ENCODE data around the gene FUZ.

Gene FUZ

DNA sequence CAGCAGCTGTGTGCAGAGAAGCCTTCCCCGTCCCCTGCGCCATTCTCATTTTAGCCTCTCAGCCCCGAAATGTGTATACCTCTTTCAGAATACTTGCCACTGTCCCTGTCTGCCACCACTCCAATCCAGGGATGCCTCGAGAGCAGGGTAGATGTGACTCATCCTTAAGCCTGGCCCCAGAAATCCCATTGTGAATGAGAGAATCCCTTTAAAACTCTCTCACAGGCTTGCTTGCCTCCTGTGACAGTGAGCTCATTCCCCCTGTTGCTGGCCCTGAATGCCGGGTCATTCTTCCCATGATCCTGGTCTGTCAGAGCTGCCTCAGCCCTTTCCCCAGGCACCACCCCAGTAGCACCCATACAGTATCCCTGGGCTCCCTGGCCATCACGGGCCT lies 36.7 kb downstream of the FUZ start:
- DNase-seq, result no peak

GRCh38 chr19:49775742-49776370 lies 37.2 kb downstream of the FUZ start:
- no peak for DNase-seq

GRCh38 chr19:49774969-49775368 lies 38.1 kb downstream of the FUZ start:
- DNase-seq, result no peak

DNA sequence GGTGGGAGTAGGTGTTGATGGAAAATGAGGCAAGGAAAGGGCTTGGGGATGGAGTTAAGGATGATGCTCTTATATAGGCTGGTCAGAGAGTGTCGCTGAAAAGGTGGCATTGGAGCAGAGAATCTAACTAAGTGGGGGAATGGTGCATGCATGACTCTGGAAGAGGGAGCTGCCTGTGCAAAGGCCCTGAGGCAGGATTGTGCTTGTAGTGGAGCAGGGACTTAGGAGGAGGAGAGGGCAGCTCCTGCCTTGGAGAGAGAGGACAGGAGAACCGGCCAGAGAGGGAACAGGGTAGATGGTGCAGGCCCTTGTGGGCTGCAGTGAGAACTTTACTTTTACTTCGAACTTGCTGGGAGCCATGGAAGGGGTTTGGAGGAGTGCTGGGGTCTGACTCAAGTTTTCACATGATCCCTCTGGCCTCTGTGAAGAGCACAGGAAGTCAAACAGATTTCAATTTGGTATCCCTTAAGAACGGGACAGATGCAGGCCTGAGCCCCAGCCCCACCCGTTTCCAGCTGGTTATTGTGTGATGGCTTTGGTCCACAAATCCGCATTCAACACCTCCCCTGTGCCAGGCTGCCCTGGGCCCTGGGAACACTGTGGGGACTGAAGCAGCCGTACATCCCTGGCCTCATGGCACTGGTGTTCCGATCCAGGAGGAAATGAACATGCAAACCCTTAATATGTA lies 39.3 kb downstream of the FUZ start:
- no peak for DNase-seq

GRCh38 chr19:49772850-49773432 lies 40.2 kb downstream of the FUZ start:
- DNase-seq, result no peak

DNA sequence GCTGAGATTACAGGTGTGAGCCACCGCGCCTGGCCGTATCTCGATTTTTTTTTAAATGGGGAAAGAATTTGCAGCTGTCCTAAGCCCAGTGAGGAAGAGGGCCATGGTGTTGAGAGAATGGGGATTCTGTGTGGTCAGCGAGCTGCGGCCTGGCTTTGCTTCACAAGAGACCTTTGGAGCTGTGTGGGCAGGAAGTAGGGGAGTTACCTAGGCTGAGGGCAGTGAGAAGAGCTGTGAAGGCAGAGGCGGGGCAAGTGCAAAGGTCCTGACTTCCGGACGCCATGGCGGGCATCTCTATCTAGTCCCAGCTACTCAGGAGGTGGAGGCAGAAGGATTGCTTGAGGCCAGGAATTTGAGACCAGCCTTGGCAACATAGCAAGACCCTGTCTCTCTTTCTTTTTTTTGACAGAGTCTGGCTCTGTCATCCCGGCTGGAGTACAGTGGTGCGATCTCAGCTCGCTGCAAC lies 41.4 kb downstream of the FUZ start:
- no peak for DNase-seq

GRCh38 chr19:49770529-49770928 lies 42.6 kb downstream of the FUZ start:
- DNase-seq, result no peak

GRCh38 chr19:49767967-49768581 lies 45.0 kb downstream of the FUZ start:
- no peak for DNase-seq

DNA sequence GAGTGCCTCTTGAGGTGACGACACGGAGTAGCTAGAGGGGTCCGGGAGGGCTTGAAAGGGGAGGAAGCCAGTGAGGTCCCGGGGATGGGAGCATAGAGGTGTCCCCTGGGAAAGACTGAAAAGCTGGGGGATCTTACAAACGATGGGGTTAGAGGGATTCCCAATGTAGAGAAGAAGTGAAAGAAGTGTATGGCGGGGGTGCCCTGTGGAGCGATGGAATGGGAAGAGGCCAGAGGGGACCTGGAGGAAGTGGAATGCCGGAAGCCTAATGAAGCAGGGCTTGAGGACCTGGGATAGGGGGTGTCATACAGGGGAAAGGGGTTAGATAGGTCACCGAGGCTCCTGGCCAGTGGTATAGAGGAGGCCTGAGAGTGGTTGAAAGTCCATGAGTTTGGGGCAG lies 45.7 kb downstream of the FUZ start:
- DNase-seq, result no peak

DNA sequence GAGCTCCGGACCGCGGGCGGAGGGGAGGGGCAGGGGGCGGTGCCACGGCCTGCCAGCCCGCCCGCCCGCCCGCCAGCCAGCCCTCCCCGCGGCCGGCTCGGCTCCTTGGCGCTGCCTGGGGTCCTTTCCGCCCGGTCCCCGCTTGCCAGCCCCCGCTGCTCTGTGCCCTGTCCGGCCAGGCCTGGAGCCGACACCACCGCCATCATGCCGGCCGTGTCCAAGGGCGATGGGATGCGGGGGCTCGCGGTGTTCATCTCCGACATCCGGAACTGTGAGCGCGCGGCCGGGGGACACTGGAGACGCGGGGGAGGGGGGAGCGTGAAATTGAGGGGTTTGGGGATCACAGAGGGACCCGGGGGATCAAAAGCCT lies 46.2 kb downstream of the FUZ start, which contains the start of gene AP2A1:
Gene AP2A1 (plus strand): TSS at position 72 of the 370 bp plus-strand sequence. CDS start 133 bp downstream, at position 205.
- DNase-seq, result no peak

GRCh38 chr19:49766007-49766929 lies 46.8 kb downstream of the FUZ start:
- DNase-seq, result peak; percentile 100

- DNase-seq, result no peak
Measured at GRCh38 chr19:49764341-49764740, 48.8 kb downstream of the FUZ start.

- DNase-seq, result no peak
Measured at GRCh38 chr19:49763230-49763629, 49.9 kb downstream of the FUZ start, which contains the start of gene TSKS. Gene TSKS (minus strand): TSS chr19:49763306. CDS start chr19:49763247, 59 bp downstream.

DNA sequence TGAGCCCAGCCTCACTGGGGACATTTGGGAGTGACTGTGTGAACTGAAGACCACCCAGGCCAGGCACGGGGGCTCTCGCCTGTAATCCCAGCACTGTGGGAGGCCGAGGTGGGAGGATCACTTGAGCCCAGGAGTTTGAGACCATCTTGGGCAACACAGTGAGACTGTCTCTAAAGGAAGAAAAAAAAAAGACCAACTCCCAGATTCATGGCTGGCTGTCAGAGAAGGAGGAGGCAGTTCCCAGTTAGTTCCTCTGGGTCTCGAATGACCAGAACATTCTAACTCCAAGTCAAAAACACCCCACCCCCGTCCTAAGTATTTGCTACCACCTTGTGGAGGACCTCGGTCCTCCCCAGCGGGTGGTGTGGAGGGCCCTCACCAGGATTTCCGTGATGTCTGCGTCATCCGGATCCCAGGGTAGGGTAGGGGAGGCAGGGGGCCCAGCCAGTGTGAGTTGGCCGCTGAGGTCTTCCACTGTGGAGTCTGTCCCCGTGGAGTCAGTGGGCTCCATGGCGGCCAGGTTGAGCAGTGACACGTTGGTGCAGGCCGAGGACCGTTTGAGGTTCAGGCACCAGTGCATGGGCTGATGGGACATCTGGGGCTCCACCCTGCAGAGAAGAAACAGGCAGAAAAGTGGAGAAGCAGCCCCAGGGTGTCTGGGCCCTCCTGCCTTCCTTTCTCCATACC lies 51.3 kb downstream of the FUZ start:
- DNase-seq, result no peak

GRCh38 chr19:49761249-49761624 lies 51.9 kb downstream of the FUZ start:
- no peak for DNase-seq

DNA sequence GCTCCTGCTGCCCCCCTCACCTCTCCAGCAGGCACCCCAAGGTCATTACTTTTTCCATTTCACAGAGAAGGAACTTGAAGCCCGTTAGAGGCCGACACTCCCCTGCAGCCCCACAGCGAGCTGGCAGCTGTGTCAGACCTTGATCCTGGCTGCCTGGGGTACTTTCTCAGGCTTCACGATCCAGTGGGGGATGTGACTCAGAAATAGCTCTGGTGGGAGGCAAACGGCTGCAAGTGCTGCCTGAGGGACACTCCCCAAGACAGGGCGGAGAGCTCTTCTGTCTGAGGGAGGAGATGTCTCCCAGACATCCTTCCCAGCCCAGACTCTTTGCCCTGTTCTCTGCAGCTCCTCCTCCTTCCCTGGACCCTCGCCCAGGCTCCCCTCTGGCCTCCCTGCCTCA lies 54.8 kb downstream of the FUZ start:
- DNase-seq, result no peak

Measured in NCI-H1694 (cell line).